ENCODE measurements around the gene BICC1.

Gene BICC1

DNA sequence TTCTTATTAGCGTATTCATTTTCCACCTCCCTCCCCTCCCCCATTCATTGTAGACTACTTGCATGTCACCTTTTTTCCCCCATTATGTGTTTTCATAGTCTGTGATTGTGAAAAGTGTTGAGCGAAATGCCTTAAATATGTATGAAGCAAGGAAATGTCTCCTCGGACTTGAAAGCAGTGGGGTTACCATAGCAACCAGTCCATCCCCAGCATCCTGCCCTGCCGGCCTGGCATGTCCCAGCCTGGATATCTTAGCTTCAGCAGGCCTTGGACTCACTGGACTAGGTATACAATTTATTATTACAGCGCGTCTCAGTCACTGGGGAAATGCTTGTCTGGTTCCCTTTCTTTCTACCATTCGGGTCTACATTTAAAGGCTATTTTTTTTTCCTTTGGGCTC lies 283.6 kb downstream of the BICC1 start:
- no peak for DNase-seq
- Histone ChIP-seq H3K4me3 (ENCODE audit: insufficient read depth, low read depth, low read length, poor library complexity, severe bottlenecking) (no peak overlapping the region), H3K36me3 (ENCODE audit: control insufficient read depth, insufficient read depth, low read length) (no peaks in the 10 kb centered on the region), H3K27me3 (replicated peaks; ENCODE audit: control insufficient read depth, insufficient read depth, low read length, poor library complexity, severe bottlenecking) (no peaks in the 10 kb centered on the region), H3K9me3 (ENCODE audit: control insufficient read depth, low read length) (no peaks in the 10 kb centered on the region), H3K4me1 (ENCODE audit: control insufficient read depth, insufficient read depth, low read length, poor library complexity, severe bottlenecking) (no peaks in the 10 kb centered on the region), H3K27ac (ENCODE audit: insufficient read depth, low read length, poor library complexity, severe bottlenecking) (no peak overlapping the region)

GRCh38 chr10:58796824-58797223 lies 284.2 kb downstream of the BICC1 start:
- no peaks in the 10 kb centered on the region for H3K27me3 ChIP-seq (replicated peaks; ENCODE audit: control insufficient read depth, insufficient read depth, low read length, poor library complexity, severe bottlenecking)
- no peak for DNase-seq
- no peaks in the 10 kb centered on the region for H3K4me1 ChIP-seq (ENCODE audit: control insufficient read depth, insufficient read depth, low read length, poor library complexity, severe bottlenecking)
- no peak overlapping the region for H3K4me3 ChIP-seq (ENCODE audit: insufficient read depth, low read depth, low read length, poor library complexity, severe bottlenecking)
- no peaks in the 10 kb centered on the region for H3K9me3 ChIP-seq (ENCODE audit: control insufficient read depth, low read length)
- no peaks in the 10 kb centered on the region for H3K36me3 ChIP-seq (ENCODE audit: control insufficient read depth, insufficient read depth, low read length)
- no peak overlapping the region for H3K27ac ChIP-seq (ENCODE audit: insufficient read depth, low read length, poor library complexity, severe bottlenecking)

GRCh38 chr10:58797356-58797755 lies 284.7 kb downstream of the BICC1 start:
- DNase-seq, result no peak

DNA sequence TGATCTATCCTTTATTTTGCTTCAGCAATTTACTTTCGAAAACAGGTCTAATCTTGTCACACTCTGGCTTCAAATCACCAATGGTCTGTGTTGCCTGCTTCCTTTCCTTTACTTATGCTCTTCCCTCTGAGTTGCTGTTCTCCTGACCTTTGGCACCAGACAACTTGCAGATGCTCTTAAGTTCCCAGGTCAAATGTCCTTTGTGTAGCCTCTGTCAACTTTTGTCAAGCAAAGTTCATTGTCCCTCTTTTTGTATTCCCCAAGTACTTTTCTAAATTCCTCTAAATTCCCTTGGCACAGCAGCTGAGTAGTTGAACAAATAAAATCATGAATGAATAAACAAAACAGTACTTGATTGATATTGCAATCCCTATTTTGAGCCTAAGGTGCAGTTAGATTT lies 289.4 kb downstream of the BICC1 start:
- Histone ChIP-seq H3K9me3 (ENCODE audit: control insufficient read depth, low read length) (no peaks in the 10 kb centered on the region), H3K27ac (ENCODE audit: insufficient read depth, low read length, poor library complexity, severe bottlenecking) (no peak overlapping the region), H3K27me3 (replicated peaks; ENCODE audit: control insufficient read depth, insufficient read depth, low read length, poor library complexity, severe bottlenecking) (no peaks in the 10 kb centered on the region), H3K4me1 (ENCODE audit: control insufficient read depth, insufficient read depth, low read length, poor library complexity, severe bottlenecking) (no peaks in the 10 kb centered on the region), H3K4me3 (ENCODE audit: insufficient read depth, low read depth, low read length, poor library complexity, severe bottlenecking) (no peak overlapping the region), H3K36me3 (ENCODE audit: control insufficient read depth, insufficient read depth, low read length) (no peaks in the 10 kb centered on the region)
- no peak for DNase-seq

More at GRCh38 chr10:58797356-58797755, 284.7 kb downstream of the BICC1 start:
- H3K9me3 ChIP-seq (ENCODE audit: control insufficient read depth, low read length), result no peaks in the 10 kb centered on the region
- H3K4me3 ChIP-seq (ENCODE audit: insufficient read depth, low read depth, low read length, poor library complexity, severe bottlenecking), result no peak overlapping the region
- no peaks in the 10 kb centered on the region for H3K36me3 ChIP-seq (ENCODE audit: control insufficient read depth, insufficient read depth, low read length)
- H3K27me3 ChIP-seq (replicated peaks; ENCODE audit: control insufficient read depth, insufficient read depth, low read length, poor library complexity, severe bottlenecking), result no peaks in the 10 kb centered on the region
- no peaks in the 10 kb centered on the region for H3K4me1 ChIP-seq (ENCODE audit: control insufficient read depth, insufficient read depth, low read length, poor library complexity, severe bottlenecking)
- no peak overlapping the region for H3K27ac ChIP-seq (ENCODE audit: insufficient read depth, low read length, poor library complexity, severe bottlenecking)

DNA sequence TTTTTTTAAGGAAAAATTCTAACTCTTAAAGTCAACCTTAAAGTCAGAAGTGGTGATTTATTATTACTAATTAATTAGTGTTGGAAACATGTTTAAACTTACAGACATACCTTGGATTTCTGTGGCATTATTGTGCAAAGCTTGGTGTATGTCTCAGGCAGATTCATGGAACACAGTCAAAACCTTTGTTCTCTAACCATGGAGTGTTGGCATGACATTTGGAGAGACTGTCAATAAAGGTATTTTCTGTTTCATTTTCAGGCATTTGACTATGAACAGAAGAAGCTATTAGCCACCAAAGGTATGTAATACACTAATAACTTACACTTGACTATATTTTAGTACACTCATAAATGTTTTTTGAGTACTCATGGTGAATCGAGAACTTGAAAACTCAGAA lies 293.7 kb downstream of the BICC1 start:
- H3K9me3 ChIP-seq (ENCODE audit: control insufficient read depth, low read length), result no peaks in the 10 kb centered on the region
- no peaks in the 10 kb centered on the region for H3K36me3 ChIP-seq (ENCODE audit: control insufficient read depth, insufficient read depth, low read length)
- no peak for DNase-seq
- no peaks in the 10 kb centered on the region for H3K4me1 ChIP-seq (ENCODE audit: control insufficient read depth, insufficient read depth, low read length, poor library complexity, severe bottlenecking)
- H3K27ac ChIP-seq (ENCODE audit: insufficient read depth, low read length, poor library complexity, severe bottlenecking), result no peak overlapping the region
- H3K27me3 ChIP-seq (replicated peaks; ENCODE audit: control insufficient read depth, insufficient read depth, low read length, poor library complexity, severe bottlenecking), result no peaks in the 10 kb centered on the region
- no peak overlapping the region for H3K4me3 ChIP-seq (ENCODE audit: insufficient read depth, low read depth, low read length, poor library complexity, severe bottlenecking)

GRCh38 chr10:58806970-58807628 lies 294.4 kb downstream of the BICC1 start:
- H3K27ac ChIP-seq (ENCODE audit: insufficient read depth, low read length, poor library complexity, severe bottlenecking), result no peak overlapping the region
- no peaks in the 10 kb centered on the region for H3K27me3 ChIP-seq (replicated peaks; ENCODE audit: control insufficient read depth, insufficient read depth, low read length, poor library complexity, severe bottlenecking)
- no peaks in the 10 kb centered on the region for H3K4me1 ChIP-seq (ENCODE audit: control insufficient read depth, insufficient read depth, low read length, poor library complexity, severe bottlenecking)
- no peak for DNase-seq
- H3K36me3 ChIP-seq (ENCODE audit: control insufficient read depth, insufficient read depth, low read length), result no peaks in the 10 kb centered on the region
- no peaks in the 10 kb centered on the region for H3K9me3 ChIP-seq (ENCODE audit: control insufficient read depth, low read length)
- no peak overlapping the region for H3K4me3 ChIP-seq (ENCODE audit: insufficient read depth, low read depth, low read length, poor library complexity, severe bottlenecking)

DNA sequence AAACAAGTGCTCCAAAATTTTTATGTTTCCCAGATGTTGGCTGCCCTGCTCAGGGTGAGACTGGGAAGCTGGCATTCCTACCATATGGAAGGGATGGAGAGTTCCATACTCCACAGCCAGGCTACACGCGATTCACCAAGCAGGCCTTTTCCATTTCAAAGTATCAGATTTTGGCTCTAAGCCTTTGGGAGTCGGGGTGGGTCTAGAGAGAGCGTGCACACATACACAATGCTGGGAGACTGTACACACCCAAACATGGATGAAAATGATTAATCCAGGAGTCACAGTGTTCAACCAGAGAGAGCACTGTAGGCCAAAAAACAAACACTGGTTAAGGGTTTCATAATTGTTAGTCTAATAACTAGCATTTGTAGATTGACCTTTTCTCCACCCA lies 295.0 kb downstream of the BICC1 start:
- H3K4me1 ChIP-seq (ENCODE audit: control insufficient read depth, insufficient read depth, low read length, poor library complexity, severe bottlenecking), result no peaks in the 10 kb centered on the region
- H3K27ac ChIP-seq (ENCODE audit: insufficient read depth, low read length, poor library complexity, severe bottlenecking), result no peak overlapping the region
- H3K27me3 ChIP-seq (replicated peaks; ENCODE audit: control insufficient read depth, insufficient read depth, low read length, poor library complexity, severe bottlenecking), result no peaks in the 10 kb centered on the region
- no peaks in the 10 kb centered on the region for H3K36me3 ChIP-seq (ENCODE audit: control insufficient read depth, insufficient read depth, low read length)
- no peak overlapping the region for H3K4me3 ChIP-seq (ENCODE audit: insufficient read depth, low read depth, low read length, poor library complexity, severe bottlenecking)
- H3K9me3 ChIP-seq (ENCODE audit: control insufficient read depth, low read length), result no peaks in the 10 kb centered on the region
- no peak for DNase-seq

DNA sequence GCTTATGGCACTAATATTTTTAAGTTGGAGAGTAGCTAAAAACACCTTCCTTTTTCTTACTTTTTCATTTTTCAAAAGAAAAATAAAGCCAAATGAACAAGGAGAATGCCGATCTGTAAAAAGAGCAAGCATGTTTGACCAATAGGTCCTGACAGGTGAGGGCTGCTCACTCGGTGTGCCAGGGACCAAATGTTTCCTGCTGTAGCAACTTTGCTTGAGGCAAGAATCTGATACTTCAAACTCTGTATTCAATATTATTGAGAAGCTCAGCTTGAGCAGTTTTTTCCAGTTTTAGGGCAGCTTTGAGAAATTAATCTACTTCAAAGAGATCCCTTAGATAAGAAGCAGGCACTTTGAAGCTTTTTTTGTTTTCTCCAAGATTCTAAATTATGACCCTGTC lies 298.1 kb downstream of the BICC1 start:
- DNase-seq, result no peak
- H3K9me3 ChIP-seq (ENCODE audit: control insufficient read depth, low read length), result no peaks in the 10 kb centered on the region
- H3K4me1 ChIP-seq (ENCODE audit: control insufficient read depth, insufficient read depth, low read length, poor library complexity, severe bottlenecking), result no peaks in the 10 kb centered on the region
- no peak overlapping the region for H3K4me3 ChIP-seq (ENCODE audit: insufficient read depth, low read depth, low read length, poor library complexity, severe bottlenecking)
- H3K36me3 ChIP-seq (ENCODE audit: control insufficient read depth, insufficient read depth, low read length), result no peaks in the 10 kb centered on the region
- no peak overlapping the region for H3K27ac ChIP-seq (ENCODE audit: insufficient read depth, low read length, poor library complexity, severe bottlenecking)
- H3K27me3 ChIP-seq (replicated peaks; ENCODE audit: control insufficient read depth, insufficient read depth, low read length, poor library complexity, severe bottlenecking), result no peaks in the 10 kb centered on the region

DNA sequence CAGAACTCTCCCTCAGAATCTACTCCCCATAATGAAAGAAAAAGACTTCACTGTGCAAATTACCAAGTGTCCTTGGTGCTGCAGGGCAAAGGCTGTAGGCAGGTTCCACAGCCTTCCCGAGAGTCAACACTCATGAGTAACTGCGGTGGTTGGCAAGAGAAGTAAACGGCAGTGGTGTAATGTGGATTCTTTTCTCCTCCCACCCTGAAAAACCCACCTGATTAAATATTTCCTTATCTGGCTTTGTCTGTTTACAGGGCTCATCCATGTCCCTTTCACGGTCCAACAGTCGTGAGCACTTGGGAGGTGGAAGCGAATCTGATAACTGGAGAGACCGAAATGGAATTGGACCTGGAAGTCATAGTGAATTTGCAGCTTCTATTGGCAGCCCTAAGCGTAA lies 300.9 kb downstream of the BICC1 start:
- Histone ChIP-seq H3K4me1 (ENCODE audit: control insufficient read depth, insufficient read depth, low read length, poor library complexity, severe bottlenecking) (no peaks in the 10 kb centered on the region), H3K27ac (ENCODE audit: insufficient read depth, low read length, poor library complexity, severe bottlenecking) (no peak overlapping the region), H3K4me3 (ENCODE audit: insufficient read depth, low read depth, low read length, poor library complexity, severe bottlenecking) (no peak overlapping the region), H3K27me3 (replicated peaks; ENCODE audit: control insufficient read depth, insufficient read depth, low read length, poor library complexity, severe bottlenecking) (no peaks in the 10 kb centered on the region), H3K9me3 (ENCODE audit: control insufficient read depth, low read length) (no peaks in the 10 kb centered on the region), H3K36me3 (ENCODE audit: control insufficient read depth, insufficient read depth, low read length) (no peaks in the 10 kb centered on the region)
- no peak for DNase-seq

GRCh38 chr10:58817201-58817846 lies 304.7 kb downstream of the BICC1 start:
- no peak for DNase-seq
- Histone ChIP-seq H3K9me3 (ENCODE audit: control insufficient read depth, low read length) (no peaks in the 10 kb centered on the region), H3K27me3 (replicated peaks; ENCODE audit: control insufficient read depth, insufficient read depth, low read length, poor library complexity, severe bottlenecking) (no peaks in the 10 kb centered on the region), H3K36me3 (ENCODE audit: control insufficient read depth, insufficient read depth, low read length) (no peaks in the 10 kb centered on the region), H3K4me1 (ENCODE audit: control insufficient read depth, insufficient read depth, low read length, poor library complexity, severe bottlenecking) (no peaks in the 10 kb centered on the region), H3K4me3 (ENCODE audit: insufficient read depth, low read depth, low read length, poor library complexity, severe bottlenecking) (no peak overlapping the region), H3K27ac (ENCODE audit: insufficient read depth, low read length, poor library complexity, severe bottlenecking) (no peak overlapping the region)
